Rectal smooth muscle tissue (tissue), 1 donor: ENCODE results near the gene TMEM87B.
"Not testable (repeated sequence)": the region's sequence is repeated elsewhere in the genome, so short reads cannot be mapped to it uniquely, and the experiment has no call there.

Experiments
- H3K27ac ChIP-seq: one replicate; pipeline ENCODE4 v1.7.0; 2013; ENCODE audit warnings: low read depth, low read length, inconsistent platforms
- H3K27me3 ChIP-seq: one replicate; pipeline ENCODE4 v1.7.0; 2013; ENCODE audit warnings: low read length; ENCODE audit not compliant: control insufficient read depth, insufficient read depth
- H3K36me3 ChIP-seq: one replicate; pipeline ENCODE4 v1.7.0; 2013; ENCODE audit warnings: low read length; ENCODE audit not compliant: control insufficient read depth, insufficient read depth
- H3K4me1 ChIP-seq: one replicate; pipeline ENCODE4 v1.7.0; 2013; ENCODE audit warnings: low read length; ENCODE audit not compliant: control insufficient read depth, insufficient read depth
- H3K4me3 ChIP-seq: one replicate; pipeline ENCODE4 v1.7.0; 2013; ENCODE audit warnings: low read length
- H3K9ac ChIP-seq: one replicate; pipeline ENCODE4 v1.7.0; 2013; ENCODE audit warnings: low read length

Gene TMEM87B

GRCh38 chr2:112085375-112085730 lies 30.3 kb downstream of the TMEM87B start:
- no peaks in the 10 kb centered on the region for H3K4me1 ChIP-seq
- no peaks in the 10 kb centered on the region for H3K27me3 ChIP-seq
- H3K4me3 ChIP-seq: no peak overlapping the region
- H3K27ac ChIP-seq: no peak overlapping the region
- H3K9ac ChIP-seq: no peak overlapping the region
- H3K36me3 ChIP-seq: peaks cover 38% of the 10 kb centered on the region

- Histone ChIP-seq H3K36me3 (peaks cover 38% of the 10 kb centered on the region), H3K9ac (no peak overlapping the region), H3K27ac (no peak overlapping the region), H3K4me1 (no peaks in the 10 kb centered on the region), H3K27me3 (no peaks in the 10 kb centered on the region), H3K4me3 (no peak overlapping the region)
These were observed 31.0 kb downstream of the TMEM87B start for GRCh38 chr2:112085916-112086669.

- H3K4me3 ChIP-seq: no peak overlapping the region
- H3K27me3 ChIP-seq: no peaks in the 10 kb centered on the region
- H3K36me3 ChIP-seq: peaks cover 39% of the 10 kb centered on the region
- H3K27ac ChIP-seq: no peak overlapping the region
- no peaks in the 10 kb centered on the region for H3K4me1 ChIP-seq
- no peak overlapping the region for H3K9ac ChIP-seq
These were observed 32.4 kb downstream of the TMEM87B start for GRCh38 chr2:112087346-112088020.

- Histone ChIP-seq H3K27ac (no peak overlapping the region), H3K4me3 (no peak overlapping the region), H3K9ac (no peak overlapping the region), H3K36me3 (peaks cover 39% of the 10 kb centered on the region), H3K4me1 (no peaks in the 10 kb centered on the region), H3K27me3 (no peaks in the 10 kb centered on the region)
These were observed 34.3 kb downstream of the TMEM87B start for GRCh38 chr2:112089375-112089774.

- Histone ChIP-seq H3K36me3 (peaks cover 23% of the 10 kb centered on the region), H3K27ac (no peak overlapping the region), H3K4me1 (no peaks in the 10 kb centered on the region), H3K27me3 (no peaks in the 10 kb centered on the region), H3K4me3 (no peak overlapping the region), H3K9ac (no peak overlapping the region)
These were observed 37.4 kb downstream of the TMEM87B start for GRCh38 chr2:112092286-112093041.

GRCh38 chr2:112093216-112093615 lies 38.1 kb downstream of the TMEM87B start:
- no peak overlapping the region for H3K4me3 ChIP-seq
- no peaks in the 10 kb centered on the region for H3K4me1 ChIP-seq
- no peak overlapping the region for H3K9ac ChIP-seq
- no peak overlapping the region for H3K27ac ChIP-seq
- peaks cover 20% of the 10 kb centered on the region for H3K36me3 ChIP-seq
- H3K27me3 ChIP-seq: no peaks in the 10 kb centered on the region

- no peaks in the 10 kb centered on the region for H3K4me1 ChIP-seq
- no peaks in the 10 kb centered on the region for H3K27me3 ChIP-seq
- no peak overlapping the region for H3K9ac ChIP-seq
- no peak overlapping the region for H3K4me3 ChIP-seq
- peaks cover 20% of the 10 kb centered on the region for H3K36me3 ChIP-seq
- H3K27ac ChIP-seq: no peak overlapping the region
These were observed 40.6 kb downstream of the TMEM87B start for GRCh38 chr2:112095681-112096080.

DNA sequence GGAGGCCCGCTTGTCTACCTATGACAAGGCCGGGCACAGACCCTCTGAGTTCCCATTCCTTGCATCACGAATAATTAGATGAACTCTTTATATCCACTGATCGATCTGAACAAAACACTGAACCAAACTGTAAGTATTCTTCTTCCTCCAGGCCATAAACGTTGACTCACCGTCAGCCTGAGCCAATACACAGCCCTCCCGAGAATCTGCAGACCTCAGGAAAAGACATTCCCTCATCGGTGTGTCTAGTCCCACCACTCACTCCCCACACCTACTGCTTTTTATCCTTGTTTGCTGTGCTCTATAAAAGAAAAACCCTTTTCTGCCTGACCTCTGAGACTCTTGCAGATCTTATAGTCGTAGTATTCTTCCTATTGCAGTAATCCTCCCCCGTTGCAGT lies 41.0 kb downstream of the TMEM87B start:
- H3K27ac ChIP-seq: no peak overlapping the region
- H3K36me3 ChIP-seq: peaks cover 20% of the 10 kb centered on the region
- no peak overlapping the region for H3K9ac ChIP-seq
- H3K4me3 ChIP-seq: no peak overlapping the region
- H3K4me1 ChIP-seq: no peaks in the 10 kb centered on the region
- no peaks in the 10 kb centered on the region for H3K27me3 ChIP-seq

GRCh38 chr2:112108178-112108832 lies 53.2 kb downstream of the TMEM87B start:
- no peaks in the 10 kb centered on the region for H3K27me3 ChIP-seq
- H3K9ac ChIP-seq: no peak overlapping the region
- H3K4me1 ChIP-seq: no peaks in the 10 kb centered on the region
- peaks cover 8% of the 10 kb centered on the region for H3K36me3 ChIP-seq
- no peak overlapping the region for H3K4me3 ChIP-seq
- no peak overlapping the region for H3K27ac ChIP-seq

DNA sequence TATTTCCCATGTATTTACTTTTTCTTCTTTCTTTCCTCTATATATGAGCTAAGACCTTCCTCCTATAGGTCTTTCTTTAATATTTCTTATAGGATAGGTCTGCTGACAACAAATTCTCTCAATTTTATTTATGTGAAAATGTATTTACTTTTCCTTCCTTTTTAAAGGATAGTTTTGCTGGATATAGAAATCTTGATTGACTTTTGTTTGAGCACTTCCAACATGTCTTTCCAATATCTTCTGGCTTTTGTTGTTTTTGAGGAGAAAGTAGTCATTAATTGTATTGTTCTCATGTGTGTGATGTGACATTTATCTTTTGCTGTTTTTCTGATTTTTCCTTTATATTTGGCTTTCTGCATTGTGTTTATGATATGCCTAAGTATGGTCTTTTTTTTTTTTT lies 54.2 kb downstream of the TMEM87B start:
- Histone ChIP-seq H3K27ac (no peak overlapping the region), H3K9ac (no peak overlapping the region), H3K27me3 (no peaks in the 10 kb centered on the region), H3K4me1 (no peaks in the 10 kb centered on the region), H3K4me3 (no peak overlapping the region), H3K36me3 (peaks cover 8% of the 10 kb centered on the region)

- H3K4me3 ChIP-seq: no peak overlapping the region
- peaks cover 8% of the 10 kb centered on the region for H3K36me3 ChIP-seq
- no peaks in the 10 kb centered on the region for H3K4me1 ChIP-seq
- H3K27ac ChIP-seq: no peak overlapping the region
- H3K27me3 ChIP-seq: no peaks in the 10 kb centered on the region
- H3K9ac ChIP-seq: no peak overlapping the region
These were observed 55.9 kb downstream of the TMEM87B start for GRCh38 chr2:112110966-112111365.

DNA sequence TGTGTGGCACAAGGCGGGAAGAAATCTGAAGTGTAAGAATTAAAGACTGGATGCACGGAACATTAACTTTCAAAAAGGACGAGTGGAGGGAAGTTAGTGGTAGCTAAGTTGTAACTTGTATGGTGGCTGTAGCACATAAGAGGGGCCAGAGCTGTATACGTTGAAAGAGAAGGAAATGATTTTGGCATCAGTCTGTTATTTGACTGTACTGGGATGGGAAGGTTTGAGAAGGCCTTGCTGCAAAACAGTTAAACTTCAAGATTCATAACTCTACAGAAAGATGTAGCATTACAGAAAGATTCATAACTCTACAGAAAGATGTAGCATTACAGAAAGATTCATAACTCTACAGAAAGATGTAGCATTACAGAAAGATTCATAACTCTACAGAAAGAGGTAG lies 58.3 kb downstream of the TMEM87B start:
- H3K36me3 ChIP-seq: not testable (repeated sequence)

More for the DNA sequence above, 58.3 kb downstream of the TMEM87B start:
- H3K27ac ChIP-seq, H3K4me3 ChIP-seq, H3K9ac ChIP-seq, H3K27me3 ChIP-seq, H3K4me1 ChIP-seq: not testable (repeated sequence)
